Measurements from ENCODE around the gene POLR2E. TPM values are rescaled to one million over a fixed set of nuclear protein-coding genes. Genes with fewer than 3 reads are reported as not detected.

The POLR2E gene
- total RNA-seq, 1 experiment from 2014 or later: 279 TPM

GRCh38 chr19:1140272-1141027, 45.3 kb upstream of the POLR2E start:
- H3K27me3 ChIP-seq (ENCODE audit: control insufficient read depth, insufficient read depth, low read length): no peaks in the 10 kb centered on the region
- intact Hi-C loops (cut with micrococcal nuclease; ENCODE audit: unreplicated experiment): no loop called here
- no peaks in the 10 kb centered on the region for H3K36me3 ChIP-seq (ENCODE audit: control insufficient read depth, insufficient read depth, low read length)

GRCh38 chr19:1139126-1139525, 44.0 kb upstream of the POLR2E start:
- Histone ChIP-seq H3K9me3 (ENCODE audit: control insufficient read depth, insufficient read depth, low read depth, low read length) (no peaks in the 10 kb centered on the region), H3K4me3 (ENCODE audit: low read depth in 2 of 2, low read length in 2 of 2) (no peak overlapping the region), H3K4me1 (ENCODE audit: control insufficient read depth, insufficient read depth, low read length) (peaks cover 7% of the 10 kb centered on the region), H3K27me3 (ENCODE audit: control insufficient read depth, insufficient read depth, low read length) (no peaks in the 10 kb centered on the region), H3K36me3 (ENCODE audit: control insufficient read depth, insufficient read depth, low read length) (no peaks in the 10 kb centered on the region), H3K27ac (ENCODE audit: low read length) (no peak overlapping the region)
- no peak for TF ChIP-seq POLR2AphosphoS5 (IDR thresholded peaks at IDR 0.05; ENCODE audit: low read depth, low read length)
- TF ChIP-seq SIN3A (IDR thresholded peaks at IDR 0.05; ENCODE audit: borderline replicate concordance, insufficient read depth, low read depth, low read length): no peak
- no peak for TF ChIP-seq TCF7L2 (IDR thresholded peaks at IDR 0.05; ENCODE audit: low read depth, low read length)
- TF ChIP-seq REST (IDR thresholded peaks at IDR 0.05; ENCODE audit: insufficient read depth in 1 of 2, low read depth in 2 of 2, low read length in 1 of 2): no peak
- TF ChIP-seq, protein P1, sequence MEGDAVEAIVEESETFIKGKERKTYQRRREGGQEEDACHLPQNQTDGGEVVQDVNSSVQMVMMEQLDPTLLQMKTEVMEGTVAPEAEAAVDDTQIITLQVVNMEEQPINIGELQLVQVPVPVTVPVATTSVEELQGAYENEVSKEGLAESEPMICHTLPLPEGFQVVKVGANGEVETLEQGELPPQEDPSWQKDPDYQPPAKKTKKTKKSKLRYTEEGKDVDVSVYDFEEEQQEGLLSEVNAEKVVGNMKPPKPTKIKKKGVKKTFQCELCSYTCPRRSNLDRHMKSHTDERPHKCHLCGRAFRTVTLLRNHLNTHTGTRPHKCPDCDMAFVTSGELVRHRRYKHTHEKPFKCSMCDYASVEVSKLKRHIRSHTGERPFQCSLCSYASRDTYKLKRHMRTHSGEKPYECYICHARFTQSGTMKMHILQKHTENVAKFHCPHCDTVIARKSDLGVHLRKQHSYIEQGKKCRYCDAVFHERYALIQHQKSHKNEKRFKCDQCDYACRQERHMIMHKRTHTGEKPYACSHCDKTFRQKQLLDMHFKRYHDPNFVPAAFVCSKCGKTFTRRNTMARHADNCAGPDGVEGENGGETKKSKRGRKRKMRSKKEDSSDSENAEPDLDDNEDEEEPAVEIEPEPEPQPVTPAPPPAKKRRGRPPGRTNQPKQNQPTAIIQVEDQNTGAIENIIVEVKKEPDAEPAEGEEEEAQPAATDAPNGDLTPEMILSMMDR (IDR thresholded peaks at IDR 0.05): no peak
- ChIA-PET CTCF (no interaction called here), POLR2A (no interaction called here)
- ATAC-seq (no peak), DNase-seq (ENCODE audit: low read depth, low spot score) (no peak)
- BruUV-seq (replicated peaks): no TSS peak
- intact Hi-C loops (cut with micrococcal nuclease; ENCODE audit: unreplicated experiment): no loop called here
- in situ Hi-C loops (cut with HindIII; ENCODE audit: low pct_unique_long_range_greater_than_20kb, low sequenced_read_pairs): no loop called here

More at GRCh38 chr19:1140272-1141027, 45.3 kb upstream of the POLR2E start:
- Histone ChIP-seq H3K4me3 (ENCODE audit: low read depth in 2 of 2, low read length in 2 of 2) (no peak overlapping the region), H3K4me1 (ENCODE audit: control insufficient read depth, insufficient read depth, low read length) (peaks cover 7% of the 10 kb centered on the region), H3K9me3 (ENCODE audit: control insufficient read depth, insufficient read depth, low read depth, low read length) (no peaks in the 10 kb centered on the region), H3K27ac (ENCODE audit: low read length) (no peak overlapping the region)
- DNase-seq (ENCODE audit: low read depth, low spot score) (no peak), ATAC-seq (peak; percentile 20; the same call in 1 of the 2 replicates)
- ChIA-PET POLR2A (no interaction called here), CTCF (no interaction called here)
- BruUV-seq (replicated peaks): no TSS peak
- in situ Hi-C loops (cut with HindIII; ENCODE audit: low pct_unique_long_range_greater_than_20kb, low sequenced_read_pairs): no loop called here
- TF ChIP-seq REST (IDR thresholded peaks at IDR 0.05; ENCODE audit: insufficient read depth in 1 of 2, low read depth in 2 of 2, low read length in 1 of 2) (no peak), POLR2AphosphoS5 (IDR thresholded peaks at IDR 0.05; ENCODE audit: low read depth, low read length) (no peak), TCF7L2 (IDR thresholded peaks at IDR 0.05; ENCODE audit: low read depth, low read length) (no peak), SIN3A (IDR thresholded peaks at IDR 0.05; ENCODE audit: borderline replicate concordance, insufficient read depth, low read depth, low read length) (no peak)
- TF ChIP-seq, protein P1 (IDR thresholded peaks at IDR 0.05): no peak

Measured in Panc1 (cell line).